CD14-positive monocyte (primary cell): ENCODE results near the gene BBC3. TPM values are rescaled to one million over a fixed set of nuclear protein-coding genes. Genes with fewer than 3 reads are reported as not detected.

Experiments
- DNase-seq, 3 donors: peaks; one replicate each; pipeline ENCODE4 v3.0.0-alpha.2; 2011 to 2022
- H2AFZ ChIP-seq: 2 replicates; pipeline ENCODE4 v1.6.0; 2012; ENCODE audit warnings: mild to moderate bottlenecking, low read depth, low read length, inconsistent platforms; ENCODE audit not compliant: insufficient read depth, poor library complexity, severe bottlenecking
- H3K27ac ChIP-seq, 2 donors: 1 replicate in 1 of 2; 2 replicates in 1 of 2; pipeline ENCODE4 v1.5.1; 2012 to 2013; ENCODE audit warnings: low read length in 2 of 2, control low read depth in 1 of 2, inconsistent platforms in 1 of 2, low read depth in 1 of 2, mild to moderate bottlenecking in 1 of 2
- H3K27me3 ChIP-seq, 2 donors: one replicate each; pipeline versions ENCODE4 v1.6.0 to v1.6.1; 2011 to 2013; ENCODE audit warnings: low read length in 2 of 2; ENCODE audit not compliant: control insufficient read depth in 2 of 2, insufficient read depth in 2 of 2
- H3K36me3 ChIP-seq, 2 donors: replicated peaks in 1 of 2; 1 replicate in 1 of 2; 2 replicates in 1 of 2; pipeline versions ENCODE4 v1.5.1 to v1.6.1; 2012 to 2013; ENCODE audit warnings: low read length in 2 of 2, control low read depth in 1 of 2, inconsistent platforms in 1 of 2, mild to moderate bottlenecking in 1 of 2; ENCODE audit not compliant: insufficient read depth in 2 of 2, control insufficient read depth in 1 of 2
- H3K4me1 ChIP-seq, 2 donors: 1 replicate in 1 of 2; 2 replicates in 1 of 2; pipeline versions ENCODE4 v1.5.1 to v1.6.1; 2012 to 2013; ENCODE audit warnings: low read length in 2 of 2, control low read depth in 1 of 2, inconsistent platforms in 1 of 2, mild to moderate bottlenecking in 1 of 2, moderate library complexity in 1 of 2; ENCODE audit not compliant: insufficient read depth in 2 of 2, control insufficient read depth in 1 of 2
- H3K4me2 ChIP-seq: replicated peaks from 2 replicates; pipeline ENCODE3; 2012; ENCODE audit warnings: low read length, moderate library complexity, mild to moderate bottlenecking; ENCODE audit not compliant: poor library complexity, severe bottlenecking; ENCODE audit errors: extremely low read depth
- H3K4me3 ChIP-seq, 3 experiments: fragments of 200-600 bp in 1 of 3; sonication (generic) in 1 of 3; replicated peaks in 1 of 3; 1 replicate in 2 of 3; 2 replicates in 1 of 3; pipeline ENCODE4 v1.5.1; 2011 to 2013; ENCODE audit warnings: low read length in 3 of 3, mild to moderate bottlenecking in 3 of 3, control low read depth in 2 of 3, low read depth in 2 of 3, inconsistent platforms in 1 of 3, moderate library complexity in 1 of 3
- H3K79me2 ChIP-seq: 2 replicates; pipeline ENCODE4 v1.6.0; 2012; ENCODE audit warnings: mild to moderate bottlenecking, control low read depth, inconsistent platforms, low read length, moderate library complexity; ENCODE audit not compliant: insufficient read depth
- H3K9ac ChIP-seq: 2 replicates; pipeline ENCODE4 v1.6.0; 2017; ENCODE audit warnings: low read length, mild to moderate bottlenecking; ENCODE audit not compliant: insufficient read depth, poor library complexity, severe bottlenecking
- H3K9me3 ChIP-seq, 2 donors: replicated peaks in 1 of 2; 1 replicate in 1 of 2; 2 replicates in 1 of 2; pipeline versions ENCODE4 v1.5.1 to v1.6.1; 2012 to 2013; ENCODE audit warnings: low read length in 2 of 2, control low read depth in 1 of 2; ENCODE audit not compliant: control insufficient read depth in 1 of 2, insufficient read depth in 1 of 2
- H4K20me1 ChIP-seq: 2 replicates; pipeline ENCODE4 v1.6.0; 2012; ENCODE audit warnings: mild to moderate bottlenecking, low read length, control low read depth, moderate library complexity; ENCODE audit not compliant: insufficient read depth
- H3K27ac Mint-ChIP-seq, 7 donors: one replicate each; pipeline ENCODE4 v1.8.0; 2020; ENCODE audit warnings: mild to moderate bottlenecking in 7 of 7, mixed read lengths in 7 of 7, moderate library complexity in 6 of 7, inconsistent platforms in 2 of 7
- H3K27me3 Mint-ChIP-seq, 3 donors: one replicate each; pipeline ENCODE4 v1.8.0; 2021 to 2022; ENCODE audit warnings: low read depth in 3 of 3, mild to moderate bottlenecking in 3 of 3, mixed read lengths in 3 of 3, moderate library complexity in 3 of 3, inconsistent platforms in 1 of 3
- H3K36me3 Mint-ChIP-seq, 2 donors: one replicate each; pipeline ENCODE4 v1.8.0; 2020; ENCODE audit warnings: mixed read lengths in 2 of 2, inconsistent platforms in 1 of 2, mild to moderate bottlenecking in 1 of 2
- H3K4me1 Mint-ChIP-seq: one replicate; pipeline ENCODE4 v1.8.0; 2020; ENCODE audit warnings: mild to moderate bottlenecking, mixed read lengths
- H3K4me3 Mint-ChIP-seq, 2 donors: one replicate each; pipeline ENCODE4 v1.8.0; 2020; ENCODE audit warnings: mild to moderate bottlenecking in 2 of 2, mixed read lengths in 2 of 2, moderate library complexity in 1 of 2
- H3K9me3 Mint-ChIP-seq, 7 donors: one replicate each; pipeline ENCODE4 v1.8.0; 2020 to 2022; ENCODE audit warnings: mixed read lengths in 7 of 7, mild to moderate bottlenecking in 6 of 7, moderate library complexity in 6 of 7, inconsistent platforms in 2 of 7
- WGBS: methylation state at CpG from one replicate; pipeline ENCODE4 v1.1.5; 2013; ENCODE audit warnings: missing lambda C conversion rate; ENCODE audit not compliant: insufficient coverage; 5-methylcytosine and 5-hydroxymethylcytosine counted together
- intact Hi-C, 2 donors: fragments of 100-400 bp; cut with micrococcal nuclease; formaldehyde crosslinking; loops; one replicate each; pipeline versions ENCODE4 v1.15.0 to v1.15.1; 2023
- polyA plus RNA-seq, 3 donors: library from polyadenylated mRNA; depleted of rRNA in 1 of 3; unstranded in 2 of 3; stranded (reverse) in 1 of 3; fragments of 300-500 nt in 2 of 3; fragments of >200 nt in 1 of 3; fragmentation: Illumina TruSeq in 2 of 3; gene quantifications; 1 replicate in 2 of 3; 2 replicates in 1 of 3; pipeline ENCODE4 v1.2.3, GENCODE V29; 2012 to 2021
- TF ChIP-seq, protein P1 (sequence below): fragments of 200-600 bp; IDR thresholded peaks from one replicate; pipeline ENCODE4 v1.8.0; 2022; ENCODE audit warnings: antibody characterized with exemption, mild to moderate bottlenecking

BBC3 gene
- polyA plus RNA-seq, 3 donors: 2.5 to 17.4 (median 4.8) TPM

- Histone ChIP-seq H3K79me2 (peaks cover 10% of the 10 kb centered on the region), H3K4me3 (no peak overlapping the region), H3K9ac (no peak overlapping the region), H3K9me3 (no peaks in the 10 kb centered on the region), H3K4me1 (peaks cover 35 to 41% of the 10 kb centered on the region in 2 donors), H2AFZ (no peak overlapping the region), H4K20me1 (peaks cover 19% of the 10 kb centered on the region), H3K27ac (no peak overlapping the region), H3K4me2 (no peak overlapping the region), H3K36me3 (no peaks in the 10 kb centered on the region), H3K27me3 (peaks cover 0 to 28% of the 10 kb centered on the region in 2 donors)
- intact Hi-C loops: no loop called here
- TF ChIP-seq, protein P1, sequence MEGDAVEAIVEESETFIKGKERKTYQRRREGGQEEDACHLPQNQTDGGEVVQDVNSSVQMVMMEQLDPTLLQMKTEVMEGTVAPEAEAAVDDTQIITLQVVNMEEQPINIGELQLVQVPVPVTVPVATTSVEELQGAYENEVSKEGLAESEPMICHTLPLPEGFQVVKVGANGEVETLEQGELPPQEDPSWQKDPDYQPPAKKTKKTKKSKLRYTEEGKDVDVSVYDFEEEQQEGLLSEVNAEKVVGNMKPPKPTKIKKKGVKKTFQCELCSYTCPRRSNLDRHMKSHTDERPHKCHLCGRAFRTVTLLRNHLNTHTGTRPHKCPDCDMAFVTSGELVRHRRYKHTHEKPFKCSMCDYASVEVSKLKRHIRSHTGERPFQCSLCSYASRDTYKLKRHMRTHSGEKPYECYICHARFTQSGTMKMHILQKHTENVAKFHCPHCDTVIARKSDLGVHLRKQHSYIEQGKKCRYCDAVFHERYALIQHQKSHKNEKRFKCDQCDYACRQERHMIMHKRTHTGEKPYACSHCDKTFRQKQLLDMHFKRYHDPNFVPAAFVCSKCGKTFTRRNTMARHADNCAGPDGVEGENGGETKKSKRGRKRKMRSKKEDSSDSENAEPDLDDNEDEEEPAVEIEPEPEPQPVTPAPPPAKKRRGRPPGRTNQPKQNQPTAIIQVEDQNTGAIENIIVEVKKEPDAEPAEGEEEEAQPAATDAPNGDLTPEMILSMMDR: no peak
- peaks cover 0 to 6% (median 2%) of the 10 kb centered on the region in 7 donors for H3K9me3 Mint-ChIP-seq
- DNase-seq: peak in 2 of 3 donors; percentile 46 to 87
- WGBS: 64% methylated on average over 10 of the region's 16 CpGs
- peak overlapping the region in 6 of 7 donors; percentile 1 to 57 (median 28) for H3K27ac Mint-ChIP-seq
- peaks cover 19% of the 10 kb centered on the region for H3K4me1 Mint-ChIP-seq
- peaks cover 35 to 57% (median 42%) of the 10 kb centered on the region in 3 donors for H3K27me3 Mint-ChIP-seq
- peak overlapping the region; percentile 59 to 92 for H3K4me3 Mint-ChIP-seq
- H3K36me3 Mint-ChIP-seq: no peaks in the 10 kb centered on the region
These were observed 1.6 kb upstream of the BBC3 start for GRCh38 chr19:47232422-47233211.

- Histone ChIP-seq H3K27me3 (peaks cover 0 to 21% of the 10 kb centered on the region in 2 donors), H3K9ac (peak overlapping the region; percentile 64), H3K79me2 (peaks cover 14% of the 10 kb centered on the region), H3K4me2 (peak overlapping the region; percentile 82), H4K20me1 (peaks cover 19% of the 10 kb centered on the region), H3K4me1 (peaks cover 47 to 53% of the 10 kb centered on the region in 2 donors), H2AFZ (peak overlapping the region; percentile 78), H3K27ac (peak overlapping the region; percentile 20 to 78), H3K9me3 (no peaks in the 10 kb centered on the region), H3K4me3 (peak overlapping the region; percentile 47 to 99 (median 50)), H3K36me3 (no peaks in the 10 kb centered on the region)
- peak; percentile 76 to 91 (median 87) for DNase-seq
- Mint-ChIP-seq H3K9me3 (peaks cover 0 to 5% (median 2%) of the 10 kb centered on the region in 7 donors), H3K4me1 (peaks cover 24% of the 10 kb centered on the region), H3K36me3 (no peaks in the 10 kb centered on the region), H3K4me3 (peak overlapping the region; percentile 81 to 92), H3K27me3 (peaks cover 29 to 46% (median 36%) of the 10 kb centered on the region in 3 donors), H3K27ac (peak overlapping the region; percentile 50 to 92 (median 85))
- 8% methylated on average over 30 of the region's 51 CpGs for WGBS
- TF ChIP-seq, protein P1: no peak
- intact Hi-C loops: loop anchor here in 1 of 2 donors (2.0 kb wide), 1 partner anchor 21 kb away; no protein-coding TSS in a partner anchor
These were observed 436 bp upstream of the BBC3 start for GRCh38 chr19:47231215-47232054.
